Rectal smooth muscle tissue (tissue), 1 donor: ENCODE measurements around the gene KIAA1958.

ENCODE experiments used
- H3K27ac ChIP-seq: one replicate; pipeline ENCODE4 v1.7.0; 2013; ENCODE audit warnings: low read depth, low read length, inconsistent platforms
- H3K27me3 ChIP-seq: one replicate; pipeline ENCODE4 v1.7.0; 2013; ENCODE audit warnings: low read length; ENCODE audit not compliant: control insufficient read depth, insufficient read depth
- H3K36me3 ChIP-seq: one replicate; pipeline ENCODE4 v1.7.0; 2013; ENCODE audit warnings: low read length; ENCODE audit not compliant: control insufficient read depth, insufficient read depth
- H3K4me1 ChIP-seq: one replicate; pipeline ENCODE4 v1.7.0; 2013; ENCODE audit warnings: low read length; ENCODE audit not compliant: control insufficient read depth, insufficient read depth
- H3K4me3 ChIP-seq: one replicate; pipeline ENCODE4 v1.7.0; 2013; ENCODE audit warnings: low read length
- H3K9ac ChIP-seq: one replicate; pipeline ENCODE4 v1.7.0; 2013; ENCODE audit warnings: low read length

Gene KIAA1958, protein sequence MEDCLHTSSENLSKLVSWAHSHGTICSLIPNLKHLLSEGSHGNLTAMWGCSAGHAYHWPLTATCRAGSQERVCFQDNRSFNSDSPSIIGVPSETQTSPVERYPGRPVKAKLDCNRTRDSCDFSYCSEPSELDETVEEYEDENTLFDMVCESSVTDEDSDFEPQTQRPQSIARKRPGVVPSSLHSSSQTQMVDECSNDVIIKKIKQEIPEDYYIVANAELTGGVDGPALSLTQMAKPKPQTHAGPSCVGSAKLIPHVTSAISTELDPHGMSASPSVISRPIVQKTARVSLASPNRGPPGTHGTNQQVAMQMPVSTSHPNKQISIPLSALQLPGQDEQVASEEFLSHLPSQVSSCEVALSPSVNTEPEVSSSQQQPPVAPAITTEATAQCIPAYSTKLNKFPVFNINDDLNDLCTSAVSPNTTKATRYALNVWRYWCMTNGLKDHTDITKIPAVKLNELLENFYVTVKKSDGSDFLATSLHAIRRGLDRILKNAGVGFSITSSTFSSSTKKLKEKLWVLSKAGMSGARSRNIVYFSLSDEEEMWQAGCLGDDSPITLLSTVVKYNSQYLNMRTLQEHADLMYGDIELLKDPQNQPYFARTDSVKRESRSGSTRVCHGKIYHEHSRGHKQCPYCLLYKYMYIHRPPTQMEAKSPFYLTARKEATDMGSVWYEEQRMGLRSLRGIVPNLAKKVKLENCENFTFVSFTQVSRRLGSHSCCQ

DNA sequence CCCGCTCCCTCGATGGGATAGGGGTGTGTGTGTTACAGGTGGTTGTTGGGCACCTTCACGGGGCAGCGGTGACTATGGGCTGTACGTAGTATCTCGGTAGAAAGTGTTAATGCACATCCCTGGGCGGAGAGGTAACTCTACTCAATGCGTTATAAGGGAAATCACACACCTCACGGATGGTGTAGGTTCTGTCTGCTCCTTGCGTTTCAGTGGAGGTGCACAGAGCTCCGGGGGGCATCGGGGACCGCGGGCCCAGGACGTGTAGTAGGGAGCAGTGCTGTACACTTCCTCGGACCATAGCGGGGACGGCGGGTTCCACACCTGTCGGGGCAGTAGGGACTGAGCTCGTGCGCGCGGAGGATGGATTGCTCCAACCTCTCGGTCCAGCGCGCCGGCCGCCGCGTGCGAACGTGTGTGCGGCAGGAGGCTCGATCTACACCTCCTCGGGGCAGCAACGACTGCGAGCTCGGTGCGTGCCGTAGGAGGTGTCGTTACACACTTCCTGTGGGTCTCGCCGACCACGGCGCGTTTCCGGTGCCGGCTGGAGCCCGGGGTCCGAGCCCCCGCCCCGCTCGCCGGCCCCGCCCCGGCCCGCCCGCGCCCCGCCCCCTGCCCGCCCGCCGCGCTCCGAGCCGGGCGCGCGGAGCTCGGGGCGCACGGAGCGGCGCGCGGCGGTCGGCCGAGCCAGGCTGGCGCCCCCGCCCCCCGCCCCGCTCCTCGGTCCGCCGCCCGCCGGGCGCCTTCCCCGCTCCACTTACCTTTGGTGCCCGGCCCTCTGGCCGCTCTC lies at the start of gene KIAA1958:
Gene KIAA1958, plus strand, starts transcription at position 607 of the 787 bp plus-strand sequence. CDS start 87,254 bp downstream, outside the sequence.
- H3K27ac ChIP-seq, result peak within 1 kb of the TSS; percentile 55
- no peaks in the 10 kb centered on the region for H3K36me3 ChIP-seq

DNA sequence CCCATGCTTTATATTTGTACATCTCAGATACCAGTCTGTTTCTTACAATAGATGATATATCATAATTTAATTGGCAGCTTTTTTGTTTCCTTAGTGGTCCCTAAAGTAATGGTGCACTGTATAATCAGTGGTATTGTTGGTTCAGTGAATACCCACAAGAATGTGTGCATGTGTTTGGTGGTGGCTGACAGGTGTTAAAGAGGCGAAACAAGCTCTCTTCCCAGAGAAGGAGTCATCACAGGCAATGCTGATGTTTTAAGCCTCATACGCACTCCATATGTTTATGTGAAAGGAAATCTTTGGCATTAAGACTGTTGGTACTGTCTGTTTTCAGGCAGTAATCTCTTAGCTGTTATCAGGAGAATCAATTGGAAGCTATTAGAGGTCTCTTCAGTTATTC lies 49.2 kb upstream of the KIAA1958 start:
- no peaks in the 10 kb centered on the region for H3K4me1 ChIP-seq
- H3K27me3 ChIP-seq, result no peaks in the 10 kb centered on the region
- H3K27ac ChIP-seq, result no peak overlapping the region
- H3K36me3 ChIP-seq, result no peaks in the 10 kb centered on the region
- H3K9ac ChIP-seq, result no peak overlapping the region
- no peak overlapping the region for H3K4me3 ChIP-seq

More for the DNA sequence above, at the start of gene KIAA1958:
- H3K4me3 ChIP-seq, result peak within 1 kb of the TSS; percentile 92
- peaks cover 4% of the 10 kb centered on the region for H3K4me1 ChIP-seq
- no peaks in the 10 kb centered on the region for H3K27me3 ChIP-seq
- peak within 1 kb of the TSS; percentile 70 for H3K9ac ChIP-seq

DNA sequence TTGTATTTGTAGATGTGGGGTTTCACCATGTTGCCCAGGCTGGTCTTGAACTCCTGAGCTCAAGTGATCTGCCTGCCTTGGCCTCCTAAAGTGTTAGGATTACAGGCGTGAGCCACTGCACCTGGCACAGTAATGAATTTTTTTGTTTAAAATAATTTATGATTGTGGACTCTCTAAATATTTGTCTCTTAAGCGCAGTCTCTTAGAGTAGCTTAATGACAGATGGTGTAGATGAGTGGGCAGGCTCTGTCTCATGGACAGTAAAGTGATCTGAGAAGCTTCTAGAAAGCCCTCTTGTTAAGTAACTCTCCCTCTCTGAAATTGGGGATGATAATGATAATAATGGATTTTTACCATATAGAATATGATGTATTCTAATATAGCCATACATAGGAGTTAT lies 47.5 kb upstream of the KIAA1958 start:
- Histone ChIP-seq H3K4me3 (no peak overlapping the region), H3K4me1 (no peaks in the 10 kb centered on the region), H3K27ac (no peak overlapping the region), H3K36me3 (no peaks in the 10 kb centered on the region), H3K9ac (no peak overlapping the region), H3K27me3 (no peaks in the 10 kb centered on the region)

DNA sequence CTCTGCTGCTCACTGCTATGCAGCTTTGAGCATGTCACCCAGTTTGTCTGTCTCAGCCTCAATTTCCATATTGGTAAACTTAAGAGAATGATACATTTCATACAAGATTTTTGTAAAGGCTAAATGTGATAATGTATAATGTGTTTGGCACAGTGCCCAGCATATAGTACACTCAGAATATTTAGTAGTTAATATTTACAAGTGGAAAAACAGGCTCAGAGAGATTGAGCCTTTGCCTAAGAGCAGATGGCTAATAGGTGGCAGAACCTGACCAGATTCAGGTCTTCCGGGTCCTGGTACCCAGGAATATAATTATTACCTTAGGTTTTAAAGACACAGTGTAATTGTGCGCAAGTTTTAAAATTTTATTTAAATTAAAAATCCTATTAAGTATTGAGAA lies 46.8 kb upstream of the KIAA1958 start:
- Histone ChIP-seq H3K4me3 (no peak overlapping the region), H3K4me1 (no peaks in the 10 kb centered on the region), H3K36me3 (no peaks in the 10 kb centered on the region), H3K27ac (no peak overlapping the region), H3K27me3 (no peaks in the 10 kb centered on the region), H3K9ac (no peak overlapping the region)

DNA sequence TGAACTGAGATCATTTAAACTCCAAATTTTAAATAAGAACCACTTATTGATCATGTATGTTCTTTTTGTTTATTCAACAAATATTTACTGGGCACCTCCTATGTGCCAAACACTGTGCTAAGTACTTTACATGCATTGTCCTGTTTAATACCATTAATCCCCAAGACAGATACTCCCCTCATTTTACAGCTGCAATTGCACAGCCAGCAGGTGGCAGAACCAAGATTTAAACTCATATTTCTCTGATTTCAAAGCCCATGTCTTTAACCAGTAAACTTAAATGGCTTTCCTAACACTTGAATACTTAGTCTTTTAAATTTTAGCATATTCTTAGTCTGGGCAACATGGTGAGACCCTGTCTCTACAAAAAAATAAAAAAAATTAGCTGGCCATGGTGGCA lies 43.4 kb upstream of the KIAA1958 start:
- Histone ChIP-seq H3K27me3 (no peaks in the 10 kb centered on the region), H3K4me1 (peaks cover 5% of the 10 kb centered on the region), H3K9ac (no peak overlapping the region), H3K36me3 (no peaks in the 10 kb centered on the region), H3K4me3 (no peak overlapping the region), H3K27ac (no peak overlapping the region)

DNA sequence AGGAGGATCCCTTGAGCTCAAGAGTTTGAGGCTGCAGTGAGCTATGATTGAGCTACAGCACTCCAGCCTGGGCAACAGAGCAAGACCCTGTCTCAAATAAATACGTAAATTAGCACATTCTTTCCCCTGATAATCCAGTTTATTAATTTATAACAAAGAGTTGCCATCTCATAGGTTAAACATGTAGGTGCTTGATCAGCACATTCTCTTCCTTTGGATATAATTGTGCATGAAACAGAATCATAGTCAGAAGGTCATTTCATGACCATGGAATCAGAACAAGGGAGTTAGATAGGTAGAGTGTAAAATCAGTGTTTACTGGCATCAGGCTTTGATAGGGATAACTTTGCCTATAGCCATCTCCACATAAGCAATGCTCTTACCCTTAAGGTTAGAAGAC lies 43.0 kb upstream of the KIAA1958 start:
- Histone ChIP-seq H3K36me3 (no peaks in the 10 kb centered on the region), H3K27me3 (no peaks in the 10 kb centered on the region), H3K4me3 (no peak overlapping the region)

DNA sequence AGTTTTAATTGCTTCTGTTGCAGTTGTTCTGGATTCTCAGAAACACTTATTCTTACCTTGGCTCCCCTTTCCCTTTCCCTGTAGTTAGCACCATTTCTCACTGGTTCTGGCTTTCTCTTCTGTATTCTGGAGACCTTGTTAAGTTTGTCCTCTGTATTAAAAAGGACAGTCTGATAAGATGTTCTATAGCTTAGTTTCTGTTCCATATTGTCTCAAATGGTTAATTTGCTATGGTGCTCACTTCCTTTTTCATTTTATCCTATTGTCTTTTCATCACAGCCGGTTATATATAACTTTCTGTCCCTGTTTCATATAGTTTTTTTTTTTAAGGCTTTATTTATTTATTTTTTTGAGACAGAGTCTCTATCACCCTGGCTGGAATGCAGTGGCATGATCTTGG lies 41.4 kb upstream of the KIAA1958 start:
- Histone ChIP-seq H3K27me3 (no peaks in the 10 kb centered on the region), H3K36me3 (no peaks in the 10 kb centered on the region), H3K9ac (no peak overlapping the region), H3K4me1 (peaks cover 5% of the 10 kb centered on the region), H3K4me3 (no peak overlapping the region), H3K27ac (no peak overlapping the region)

More for the DNA sequence above, 43.0 kb upstream of the KIAA1958 start:
- Histone ChIP-seq H3K27ac (no peak overlapping the region), H3K9ac (no peak overlapping the region), H3K4me1 (peaks cover 5% of the 10 kb centered on the region)

DNA sequence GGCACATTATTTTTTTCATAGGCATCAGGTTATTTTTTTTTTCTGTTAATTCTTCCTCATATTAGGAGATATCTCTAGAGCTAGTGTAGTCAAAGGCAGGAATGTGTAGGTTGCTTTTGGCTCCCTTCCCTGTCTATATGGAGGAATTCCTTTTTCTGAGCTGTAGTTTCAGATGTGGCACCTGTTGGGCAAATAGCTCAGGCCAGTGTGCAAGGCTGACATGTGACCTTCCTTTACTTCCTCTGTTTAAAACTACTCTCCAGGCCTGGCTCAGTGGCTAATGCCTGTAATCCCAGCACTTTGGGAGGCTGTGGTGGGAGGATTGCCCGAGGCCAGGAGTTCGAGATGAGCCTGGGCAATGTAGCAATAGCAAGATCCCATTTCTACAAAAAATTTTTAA lies 40.5 kb upstream of the KIAA1958 start:
- no peaks in the 10 kb centered on the region for H3K27me3 ChIP-seq
- peaks cover 5% of the 10 kb centered on the region for H3K4me1 ChIP-seq
- H3K27ac ChIP-seq, result no peak overlapping the region
- no peak overlapping the region for H3K9ac ChIP-seq
- H3K4me3 ChIP-seq, result no peak overlapping the region
- H3K36me3 ChIP-seq, result no peaks in the 10 kb centered on the region

DNA sequence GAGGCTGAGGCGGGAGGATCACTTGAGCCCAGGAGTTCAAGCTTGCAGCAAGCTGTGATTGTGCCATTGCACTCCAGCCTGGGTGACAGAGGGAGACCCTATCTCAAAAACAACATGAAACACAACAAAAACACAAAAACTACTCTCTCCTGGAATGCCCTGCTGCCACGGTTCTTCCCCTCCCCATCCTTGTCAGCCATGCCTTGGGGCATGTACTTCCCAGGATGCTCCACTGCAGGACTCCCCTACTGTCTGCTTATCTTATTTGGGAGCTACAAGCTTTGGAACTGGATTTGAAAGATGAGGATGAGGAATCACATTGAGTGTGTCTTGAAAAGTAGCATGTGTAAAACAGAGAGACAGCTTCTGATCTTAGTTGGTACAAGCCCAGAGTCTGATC lies 40.1 kb upstream of the KIAA1958 start:
- peaks cover 5% of the 10 kb centered on the region for H3K4me1 ChIP-seq
- H3K36me3 ChIP-seq, result no peaks in the 10 kb centered on the region
- no peak overlapping the region for H3K4me3 ChIP-seq
- no peak overlapping the region for H3K27ac ChIP-seq
- H3K27me3 ChIP-seq, result no peaks in the 10 kb centered on the region
- no peak overlapping the region for H3K9ac ChIP-seq

DNA sequence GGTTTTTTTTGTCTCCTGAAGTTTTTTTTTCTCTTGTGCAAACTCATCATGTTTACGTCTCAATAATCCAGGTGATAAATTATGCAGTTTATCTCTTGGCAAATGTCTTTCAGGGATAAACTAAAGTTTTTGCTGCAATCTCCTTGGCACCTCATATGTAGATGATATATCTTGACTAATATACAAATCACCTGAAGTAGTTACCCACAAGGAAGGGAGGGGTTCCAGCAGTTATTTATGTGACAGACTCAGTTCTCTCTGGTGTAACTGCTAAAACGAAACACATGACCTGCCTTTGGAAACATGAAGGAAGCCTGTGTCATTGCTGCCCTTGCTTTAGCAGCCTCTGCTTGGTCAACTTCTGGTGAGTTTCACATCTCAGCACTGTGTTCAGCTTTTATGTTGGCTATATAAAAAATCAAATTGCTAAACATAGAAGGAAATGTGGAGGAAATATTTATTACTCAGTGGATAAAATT lies 39.3 kb upstream of the KIAA1958 start:
- Histone ChIP-seq H3K36me3 (no peaks in the 10 kb centered on the region), H3K4me1 (peaks cover 5% of the 10 kb centered on the region), H3K27me3 (no peaks in the 10 kb centered on the region), H3K9ac (no peak overlapping the region), H3K4me3 (no peak overlapping the region), H3K27ac (no peak overlapping the region)

DNA sequence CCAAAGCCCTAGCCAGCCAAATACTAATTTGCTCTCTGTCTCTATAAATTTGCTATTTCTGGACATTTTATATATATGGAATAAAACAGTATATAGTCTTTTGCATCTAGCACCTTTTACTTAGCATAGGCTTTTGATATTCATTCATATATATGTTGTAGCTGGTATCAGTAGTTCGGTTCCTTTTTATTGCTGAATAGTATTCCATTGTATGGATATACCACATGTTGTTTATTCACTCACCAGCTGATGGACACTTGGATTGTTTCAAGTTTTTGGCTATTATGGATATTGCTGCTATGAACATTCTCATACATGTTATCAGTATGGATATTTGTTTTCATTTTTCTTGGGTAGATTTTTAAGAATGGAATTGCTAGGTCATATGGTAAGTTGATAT lies 23.8 kb upstream of the KIAA1958 start:
- Histone ChIP-seq H3K36me3 (no peaks in the 10 kb centered on the region), H3K4me3 (no peak overlapping the region), H3K27me3 (no peaks in the 10 kb centered on the region), H3K4me1 (no peaks in the 10 kb centered on the region), H3K27ac (no peak overlapping the region), H3K9ac (no peak overlapping the region)

DNA sequence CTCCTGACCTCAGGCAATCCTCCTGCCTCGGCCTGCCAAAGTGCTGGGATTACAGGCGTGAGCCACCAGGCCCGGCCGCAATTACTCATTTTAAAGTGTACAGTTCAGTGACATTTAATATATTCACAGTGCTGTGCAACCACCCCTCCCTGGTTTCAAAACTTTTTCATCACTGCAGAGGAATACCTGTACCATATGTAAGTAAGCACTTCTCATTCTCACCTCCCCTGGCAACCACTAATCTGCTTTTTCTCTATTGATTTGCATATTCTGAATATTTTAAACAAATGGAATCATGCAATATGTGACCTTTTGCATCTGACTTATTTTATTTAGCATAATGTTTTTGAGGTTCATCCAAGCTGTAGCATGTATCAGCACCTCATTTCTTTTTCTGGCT lies 21.3 kb upstream of the KIAA1958 start:
- Histone ChIP-seq H3K27ac (no peak overlapping the region), H3K36me3 (no peaks in the 10 kb centered on the region), H3K4me1 (no peaks in the 10 kb centered on the region)

More for the DNA sequence above, 21.3 kb upstream of the KIAA1958 start:
- Histone ChIP-seq H3K9ac (no peak overlapping the region), H3K27me3 (no peaks in the 10 kb centered on the region), H3K4me3 (no peak overlapping the region)
